HepG2 (cell line): ENCODE measurements around the gene TMEM167B. TPM values are rescaled to one million over a fixed set of nuclear protein-coding genes. Genes with fewer than 3 reads are reported as not detected.

Experiments
- ATAC-seq: fragments of 200-7000 bp; cut with Tn5 transposase; 3 replicates; pipeline ENCODE4 v1.9.1; 2020; ENCODE audit warnings: mild to moderate bottlenecking, moderate library complexity
- BruUV-seq: library from RNA; stranded (reverse); fragments of 400-500 nt; replicated peaks from 2 replicates; lab custom pipeline; 2021; lab: Mats Ljungman, UMichigan
- CTCF ChIA-PET: fragments of 300-600 bp; formaldehyde crosslinking; extraction: SDS; loops from one replicate; lab custom pipeline; 2021; ENCODE audit warnings: low total read pairs, inconsistent platforms, low intra/inter-chr PET ratio; lab: Yijun Ruan, JAX
- POLR2A ChIA-PET: fragments of 350-600 bp; sonication (Branson Sonifier 250); formaldehyde crosslinking; loops from one replicate; lab custom pipeline; 2020; ENCODE audit warnings: antibody characterized with exemption, inconsistent platforms; lab: Yijun Ruan, JAX
- DNase-seq: peaks from one replicate; pipeline ENCODE4 v3.0.0-alpha.2; 2015; ENCODE audit warnings: low spot score
- FAIRE-seq: peaks from 3 replicates; lab custom pipeline; 2011; peaks lifted over from hg19 to GRCh38; lab: Jason Lieb, UNC
- H2AFZ ChIP-seq: one replicate; pipeline ENCODE4 v1.6.1; 2011; ENCODE audit warnings: low read length, inconsistent platforms
- H3K27ac ChIP-seq: fragments of 300-600 bp; 3 replicates; pipeline ENCODE4 v1.8.0; 2011; ENCODE audit warnings: mixed run types, mild to moderate bottlenecking, mixed read lengths, low read length, inconsistent platforms; ENCODE audit not compliant: insufficient read depth; ENCODE audit errors: extremely low read length
- H3K27me3 ChIP-seq, 2 experiments: fragments of 200-600 bp in 1 of 2; 2 replicates in 1 of 2; 3 replicates in 1 of 2; pipeline versions ENCODE4 v1.6.0 to v1.8.0; 2011; ENCODE audit warnings: low read length in 2 of 2, mild to moderate bottlenecking in 2 of 2, moderate library complexity in 2 of 2, inconsistent platforms in 1 of 2; ENCODE audit not compliant: insufficient read depth in 2 of 2, control insufficient read depth in 1 of 2
- H3K36me3 ChIP-seq, 2 experiments: fragments of 200-600 bp in 1 of 2; replicated peaks in 1 of 2; 2 replicates in 1 of 2; 3 replicates in 1 of 2; pipeline versions ENCODE4 v1.5.1 to v1.8.0; 2011; ENCODE audit warnings: low read length in 2 of 2, inconsistent platforms in 1 of 2; ENCODE audit not compliant: insufficient read depth in 2 of 2, control insufficient read depth in 1 of 2
- H3K4me1 ChIP-seq: 2 replicates; pipeline ENCODE4 v1.5.1; 2012; ENCODE audit warnings: low read length, inconsistent platforms; ENCODE audit not compliant: insufficient read depth
- H3K4me2 ChIP-seq: 2 replicates; pipeline ENCODE4 v1.6.0; 2011; ENCODE audit warnings: low read depth, low read length, inconsistent platforms
- H3K4me3 ChIP-seq, 3 experiments: fragments of 200-600 bp in 1 of 3; sonication (generic), shearing (Covaris generic) in 1 of 3; replicated peaks in 1 of 3; 2 replicates each; pipeline ENCODE4 v1.5.1; 2011 to 2016; ENCODE audit warnings: low read length in 3 of 3, inconsistent platforms in 2 of 3, low read depth in 2 of 3, mild to moderate bottlenecking in 2 of 3, control low read depth in 1 of 3, mixed read lengths in 1 of 3; ENCODE audit not compliant: insufficient read depth in 1 of 3
- H3K79me2 ChIP-seq: one replicate; pipeline ENCODE4 v1.6.1; 2011; ENCODE audit warnings: low read length, inconsistent platforms; ENCODE audit not compliant: insufficient read depth
- H3K9ac ChIP-seq: 2 replicates; pipeline ENCODE4 v1.6.0; 2011; ENCODE audit warnings: mild to moderate bottlenecking, low read depth, low read length, inconsistent platforms; ENCODE audit not compliant: insufficient read depth
- H3K9me3 ChIP-seq: 2 replicates; pipeline ENCODE4 v1.5.1; 2012; ENCODE audit warnings: mild to moderate bottlenecking, low read length
- H4K20me1 ChIP-seq: 2 replicates; pipeline ENCODE4 v1.6.0; 2011; ENCODE audit warnings: inconsistent platforms, mild to moderate bottlenecking, low read length, moderate library complexity; ENCODE audit not compliant: insufficient read depth
- GLI4 ChIP-seq: sonication (generic); formaldehyde crosslinking; IDR thresholded peaks from 2 replicates; pipeline ENCODE4 v1.5.1; 2020; ENCODE audit warnings: missing genetic modification reagents, mild to moderate bottlenecking, moderate library complexity, borderline replicate concordance
- HNRNPH1 ChIP-seq: fragments of 200-400 bp; formaldehyde crosslinking; optimal IDR thresholded peaks from 2 replicates; pipeline ENCODE3; 2017; ENCODE audit warnings: mild to moderate bottlenecking, low read depth, low read length
- HOXA3 ChIP-seq: sonication (generic); formaldehyde crosslinking; IDR thresholded peaks from 2 replicates; pipeline ENCODE4 v1.5.0; 2020; ENCODE audit warnings: missing genetic modification reagents
- KDM5B ChIP-seq: sonication (generic); formaldehyde crosslinking; IDR thresholded peaks from 2 replicates; pipeline ENCODE4 v1.4.0; 2020; ENCODE audit warnings: missing genetic modification reagents, mild to moderate bottlenecking, borderline replicate concordance
- MED1 ChIP-seq: sonication (generic); formaldehyde crosslinking; IDR thresholded peaks from 2 replicates; pipeline ENCODE4 v1.4.0; 2020; ENCODE audit warnings: missing genetic modification reagents
- SMAD3 ChIP-seq: sonication (generic); formaldehyde crosslinking; IDR thresholded peaks from 2 replicates; pipeline ENCODE4 v1.4.0; 2020; ENCODE audit warnings: missing genetic modification reagents
- STAT5B ChIP-seq: sonication (generic); formaldehyde crosslinking; IDR thresholded peaks from 2 replicates; pipeline ENCODE4 v1.4.0; 2020; ENCODE audit warnings: missing genetic modification reagents
- YEATS2 ChIP-seq: sonication (generic); formaldehyde crosslinking; IDR thresholded peaks from 2 replicates; pipeline ENCODE4 v1.4.0; 2020; ENCODE audit warnings: missing genetic modification reagents, borderline replicate concordance
- ZBTB7B ChIP-seq: sonication (generic); formaldehyde crosslinking; IDR thresholded peaks from 2 replicates; pipeline ENCODE4 v1.4.0; 2020; ENCODE audit warnings: missing genetic modification reagents
- ZNF12 ChIP-seq: sonication (generic); formaldehyde crosslinking; IDR thresholded peaks from 2 replicates; pipeline ENCODE4 v1.5.0; 2020; ENCODE audit warnings: missing genetic modification reagents
- ZNF326 ChIP-seq: sonication (generic); formaldehyde crosslinking; IDR thresholded peaks from 2 replicates; pipeline ENCODE4 v1.4.0; 2020; ENCODE audit warnings: missing genetic modification reagents, borderline replicate concordance
- ZNF333 ChIP-seq: sonication (generic); formaldehyde crosslinking; IDR thresholded peaks from 2 replicates; pipeline ENCODE4 v1.4.0; 2020; ENCODE audit warnings: mild to moderate bottlenecking, missing genetic modification reagents, borderline replicate concordance
- ZNF550 ChIP-seq: sonication (generic); formaldehyde crosslinking; IDR thresholded peaks from 2 replicates; pipeline ENCODE4 v1.4.0; 2020; ENCODE audit warnings: mild to moderate bottlenecking, missing genetic modification reagents, borderline replicate concordance
- WGBS: methylation state at CpG from one replicate; pipeline ENCODE4 v1.1.6; 2017; ENCODE audit warnings: low lambda C conversion rate; 5-methylcytosine and 5-hydroxymethylcytosine counted together
- in situ Hi-C: cut with HindIII; loops from 2 replicates; pipeline ENCODE4 v1.10.0; 2017; ENCODE audit warnings: low pct_unique_long_range_greater_than_20kb; ENCODE audit not compliant: extremely low pct_ligation_motif_present
- intact Hi-C: fragments of 100-400 bp; cut with micrococcal nuclease; formaldehyde crosslinking; loops from one replicate; pipeline ENCODE4 v1.10.0; 2022; ENCODE audit not compliant: unreplicated experiment
- polyA plus RNA-seq, 8 experiments: library from polyadenylated mRNA; depleted of rRNA in 3 of 8; stranded (reverse) in 7 of 8; unstranded in 1 of 8; fragments of >200 nt; fragmentation: Illumina TruSeq in 4 of 8; extraction: Trizol in 4 of 8; gene quantifications; 2 replicates each; pipeline versions ENCODE4 v1.2.1 to v1.2.3, GENCODE V29; 2011 to 2016; ENCODE audit warnings: low read depth in 4 of 8, missing spikeins in 1 of 8, mixed read lengths in 1 of 8; ENCODE audit not compliant: insufficient read depth in 1 of 8
- total RNA-seq, 5 experiments: library from RNA; depleted of rRNA; stranded (reverse); fragments of >200 nt; fragmentation: Illumina TruSeq; extraction: Trizol; gene quantifications; 2 replicates each; pipeline ENCODE4 v1.2.3, GENCODE V29; 2016; ENCODE audit warnings: low read depth in 1 of 5
- TF ChIP-seq, protein P1 (sequence below): sonication (generic); formaldehyde crosslinking; IDR thresholded peaks from 2 replicates; pipeline ENCODE4 v1.4.0; 2020; ENCODE audit warnings: mild to moderate bottlenecking, missing genetic modification reagents
- TF ChIP-seq, protein P2 (sequence below): sonication (generic); formaldehyde crosslinking; IDR thresholded peaks from 2 replicates; pipeline ENCODE4 v1.4.0; 2020; ENCODE audit warnings: mild to moderate bottlenecking, missing genetic modification reagents
- TF ChIP-seq, protein P3 (sequence below): sonication (generic); formaldehyde crosslinking; IDR thresholded peaks from 2 replicates; pipeline ENCODE4 v1.8.0; 2022; ENCODE audit warnings: mild to moderate bottlenecking, missing genetic modification reagents, moderate library complexity
- TF ChIP-seq, protein P4 (sequence below): fragments of 450-650 bp; IDR thresholded peaks from 2 replicates; pipeline ENCODE4 v1.6.1; 2016

TMEM167B gene
- total and polyA plus RNA-seq, 2 of the 13 experiments (the other 11 are each of a cell fraction or from before 2014, with no cell fraction given), result 9.5 to 22.4 TPM

DNA sequence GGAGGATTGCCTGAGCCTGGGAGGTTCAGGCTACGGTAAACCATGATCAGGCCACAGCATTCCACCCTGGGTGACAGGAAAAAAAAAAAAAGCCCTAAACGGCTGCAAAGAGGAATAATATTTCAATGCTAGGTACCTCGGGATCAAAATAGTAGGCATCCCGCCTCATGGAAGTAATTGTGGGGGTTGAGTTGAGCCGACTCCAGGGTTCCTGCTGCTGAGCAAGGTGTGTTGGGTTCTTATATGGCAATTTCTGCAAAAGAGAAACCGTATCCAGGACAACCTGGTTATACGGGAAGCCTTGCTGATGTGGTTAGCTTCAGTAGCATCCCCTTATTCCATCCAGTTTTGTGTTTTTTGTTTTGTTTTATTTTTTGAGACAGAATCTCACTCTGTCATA, 17.2 kb downstream of the TMEM167B start (continued):
- TF ChIP-seq, protein P1, sequence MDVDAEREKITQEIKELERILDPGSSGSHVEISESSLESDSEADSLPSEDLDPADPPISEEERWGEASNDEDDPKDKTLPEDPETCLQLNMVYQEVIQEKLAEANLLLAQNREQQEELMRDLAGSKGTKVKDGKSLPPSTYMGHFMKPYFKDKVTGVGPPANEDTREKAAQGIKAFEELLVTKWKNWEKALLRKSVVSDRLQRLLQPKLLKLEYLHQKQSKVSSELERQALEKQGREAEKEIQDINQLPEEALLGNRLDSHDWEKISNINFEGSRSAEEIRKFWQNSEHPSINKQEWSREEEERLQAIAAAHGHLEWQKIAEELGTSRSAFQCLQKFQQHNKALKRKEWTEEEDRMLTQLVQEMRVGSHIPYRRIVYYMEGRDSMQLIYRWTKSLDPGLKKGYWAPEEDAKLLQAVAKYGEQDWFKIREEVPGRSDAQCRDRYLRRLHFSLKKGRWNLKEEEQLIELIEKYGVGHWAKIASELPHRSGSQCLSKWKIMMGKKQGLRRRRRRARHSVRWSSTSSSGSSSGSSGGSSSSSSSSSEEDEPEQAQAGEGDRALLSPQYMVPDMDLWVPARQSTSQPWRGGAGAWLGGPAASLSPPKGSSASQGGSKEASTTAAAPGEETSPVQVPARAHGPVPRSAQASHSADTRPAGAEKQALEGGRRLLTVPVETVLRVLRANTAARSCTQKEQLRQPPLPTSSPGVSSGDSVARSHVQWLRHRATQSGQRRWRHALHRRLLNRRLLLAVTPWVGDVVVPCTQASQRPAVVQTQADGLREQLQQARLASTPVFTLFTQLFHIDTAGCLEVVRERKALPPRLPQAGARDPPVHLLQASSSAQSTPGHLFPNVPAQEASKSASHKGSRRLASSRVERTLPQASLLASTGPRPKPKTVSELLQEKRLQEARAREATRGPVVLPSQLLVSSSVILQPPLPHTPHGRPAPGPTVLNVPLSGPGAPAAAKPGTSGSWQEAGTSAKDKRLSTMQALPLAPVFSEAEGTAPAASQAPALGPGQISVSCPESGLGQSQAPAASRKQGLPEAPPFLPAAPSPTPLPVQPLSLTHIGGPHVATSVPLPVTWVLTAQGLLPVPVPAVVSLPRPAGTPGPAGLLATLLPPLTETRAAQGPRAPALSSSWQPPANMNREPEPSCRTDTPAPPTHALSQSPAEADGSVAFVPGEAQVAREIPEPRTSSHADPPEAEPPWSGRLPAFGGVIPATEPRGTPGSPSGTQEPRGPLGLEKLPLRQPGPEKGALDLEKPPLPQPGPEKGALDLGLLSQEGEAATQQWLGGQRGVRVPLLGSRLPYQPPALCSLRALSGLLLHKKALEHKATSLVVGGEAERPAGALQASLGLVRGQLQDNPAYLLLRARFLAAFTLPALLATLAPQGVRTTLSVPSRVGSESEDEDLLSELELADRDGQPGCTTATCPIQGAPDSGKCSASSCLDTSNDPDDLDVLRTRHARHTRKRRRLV (CRISPR knock-in tag), result no peak
- TF ChIP-seq YEATS2 (CRISPR knock-in tag), result no peak
- TF ChIP-seq SMAD3, result no peak
- TF ChIP-seq ZNF550 (CRISPR knock-in tag), result no peak

DNA sequence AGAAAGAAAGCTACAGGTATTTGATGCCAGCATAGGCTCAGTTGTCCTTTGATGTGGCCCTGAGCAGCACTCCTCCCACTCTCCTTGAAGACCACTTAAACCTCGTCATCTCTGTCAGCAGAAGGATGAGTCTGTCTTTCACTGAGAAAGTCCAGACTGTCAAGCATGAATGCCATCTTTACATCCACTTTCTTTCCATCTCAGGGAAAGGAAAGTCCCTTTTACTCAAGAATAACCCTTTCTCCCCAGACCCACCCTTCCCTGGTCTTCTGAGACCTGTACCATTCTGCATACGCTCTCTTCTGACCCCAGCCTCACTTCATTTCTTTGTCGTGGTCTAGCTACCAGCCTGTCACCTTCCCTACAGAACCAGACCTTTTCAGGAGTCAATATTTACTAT, 19.3 kb downstream of the TMEM167B start:
- no TSS peak for BruUV-seq
- H3K4me2 ChIP-seq, result no peak overlapping the region
- no peaks in the 10 kb centered on the region for H3K36me3 ChIP-seq
- H3K4me3 ChIP-seq, result no peak overlapping the region
- ChIA-PET CTCF (no interaction called here), POLR2A (interaction anchor here (5.2 kb wide), 1 partner anchor 10 kb away, joined by 46 read pairs; no protein-coding TSS in a partner anchor)
- ATAC-seq (no peak), DNase-seq (no peak), FAIRE-seq (no peak)
- H3K27ac ChIP-seq, result no peak overlapping the region
- no peaks in the 10 kb centered on the region for H3K9me3 ChIP-seq
- WGBS, result 16% methylated on average over 3 of the region's 3 CpGs
- intact Hi-C loops, result loop anchor here (5.0 to 10.0 kb wide), 2 partner anchors 82 to 145 kb away; partner anchors contain the start of gene CLCC1
- H3K79me2 ChIP-seq, result no peaks in the 10 kb centered on the region
- H3K4me1 ChIP-seq, result peaks cover 28% of the 10 kb centered on the region
- H2AFZ ChIP-seq, result no peak overlapping the region
- H3K9ac ChIP-seq, result no peak overlapping the region
- no peaks in the 10 kb centered on the region for H4K20me1 ChIP-seq
- peaks cover 2 to 36% of the 10 kb centered on the region in 2 experiments; a peak in 4 of 5 replicates for H3K27me3 ChIP-seq
- in situ Hi-C loops, result no loop called here
- TF ChIP-seq KDM5B (CRISPR knock-in tag) (no peak), MED1 (CRISPR knock-in tag) (no peak), STAT5B (no peak), ZBTB7B (no peak), ZNF12 (CRISPR knock-in tag) (no peak), ZNF333 (CRISPR knock-in tag) (no peak), HOXA3 (CRISPR knock-in tag) (no peak), HNRNPH1 (no peak), ZNF326 (CRISPR knock-in tag) (no peak), GLI4 (no peak)
- TF ChIP-seq, protein P2, sequence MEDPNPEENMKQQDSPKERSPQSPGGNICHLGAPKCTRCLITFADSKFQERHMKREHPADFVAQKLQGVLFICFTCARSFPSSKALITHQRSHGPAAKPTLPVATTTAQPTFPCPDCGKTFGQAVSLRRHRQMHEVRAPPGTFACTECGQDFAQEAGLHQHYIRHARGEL, result no peak
- TF ChIP-seq, protein P3, sequence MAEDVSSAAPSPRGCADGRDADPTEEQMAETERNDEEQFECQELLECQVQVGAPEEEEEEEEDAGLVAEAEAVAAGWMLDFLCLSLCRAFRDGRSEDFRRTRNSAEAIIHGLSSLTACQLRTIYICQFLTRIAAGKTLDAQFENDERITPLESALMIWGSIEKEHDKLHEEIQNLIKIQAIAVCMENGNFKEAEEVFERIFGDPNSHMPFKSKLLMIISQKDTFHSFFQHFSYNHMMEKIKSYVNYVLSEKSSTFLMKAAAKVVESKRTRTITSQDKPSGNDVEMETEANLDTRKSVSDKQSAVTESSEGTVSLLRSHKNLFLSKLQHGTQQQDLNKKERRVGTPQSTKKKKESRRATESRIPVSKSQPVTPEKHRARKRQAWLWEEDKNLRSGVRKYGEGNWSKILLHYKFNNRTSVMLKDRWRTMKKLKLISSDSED (CRISPR knock-in tag), result no peak
- TF ChIP-seq, protein P4, sequence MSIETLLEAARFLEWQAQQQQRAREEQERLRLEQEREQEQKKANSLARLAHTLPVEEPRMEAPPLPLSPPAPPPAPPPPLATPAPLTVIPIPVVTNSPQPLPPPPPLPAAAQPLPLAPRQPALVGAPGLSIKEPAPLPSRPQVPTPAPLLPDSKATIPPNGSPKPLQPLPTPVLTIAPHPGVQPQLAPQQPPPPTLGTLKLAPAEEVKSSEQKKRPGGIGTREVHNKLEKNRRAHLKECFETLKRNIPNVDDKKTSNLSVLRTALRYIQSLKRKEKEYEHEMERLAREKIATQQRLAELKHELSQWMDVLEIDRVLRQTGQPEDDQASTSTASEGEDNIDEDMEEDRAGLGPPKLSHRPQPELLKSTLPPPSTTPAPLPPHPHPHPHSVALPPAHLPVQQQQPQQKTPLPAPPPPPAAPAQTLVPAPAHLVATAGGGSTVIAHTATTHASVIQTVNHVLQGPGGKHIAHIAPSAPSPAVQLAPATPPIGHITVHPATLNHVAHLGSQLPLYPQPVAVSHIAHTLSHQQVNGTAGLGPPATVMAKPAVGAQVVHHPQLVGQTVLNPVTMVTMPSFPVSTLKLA, result no peak
